Renal cortex interstitium (tissue), 11 donors: ENCODE results near the gene TRIM60. TPM values are rescaled to one million over a fixed set of nuclear protein-coding genes. Genes with fewer than 3 reads are reported as not detected.
A peak's percentile ranks its signal among the peaks of the same experiment; 100 is the strongest.
"Not testable (repeated sequence)": the region's sequence is repeated elsewhere in the genome, so short reads cannot be mapped to it uniquely, and the experiment has no call there.

Experiments used
- DNase-seq, 11 donors: peaks; one replicate each; pipeline ENCODE4 v3.0.0-alpha.2; 2013; ENCODE audit warnings: low read depth in 9 of 11, low spot score in 4 of 11; ENCODE audit errors: extremely low read depth in 1 of 11
- polyA plus RNA-seq, 3 donors: library from polyadenylated mRNA; unstranded; fragments of 120-200 nt; gene quantifications; one replicate each; pipeline ENCODE4 v1.2.1, GENCODE V29; 2013; ENCODE audit not compliant: insufficient read length in 3 of 3

TRIM60 gene
- polyA plus RNA-seq, 3 donors: 0.09 TPM; not detected in 2

- DNase-seq: no peak
Measured at GRCh38 chr4:165027762-165028402, 3.9 kb upstream of the TRIM60 start.

- no peak for DNase-seq
Measured at GRCh38 chr4:165048170-165048569, 16.4 kb downstream of the TRIM60 start.

- no peak for DNase-seq
Measured at GRCh38 chr4:165052627-165053026, 20.8 kb downstream of the TRIM60 start.

GRCh38 chr4:165053645-165054044 is 21.8 kb downstream of the TRIM60 start, which contains the start of gene TRIM75:
TSS of gene TRIM75 (plus strand) at chr4:165053866. CDS start at chr4:165059148, 5,282 bp downstream.
- DNase-seq: no peak

GRCh38 chr4:165055601-165056000 is 23.8 kb downstream of the TRIM60 start:
- no peak for DNase-seq

GRCh38 chr4:165058666-165059065 is 26.9 kb downstream of the TRIM60 start:
- DNase-seq: no peak

GRCh38 chr4:165059386-165059785 is 27.6 kb downstream of the TRIM60 start:
- no peak for DNase-seq

GRCh38 chr4:165060938-165061337 is 29.1 kb downstream of the TRIM60 start:
- DNase-seq: no peak

GRCh38 chr4:165070560-165070959 is 38.8 kb downstream of the TRIM60 start:
- no peak for DNase-seq

- DNase-seq: not testable (repeated sequence)
Measured at GRCh38 chr4:165073346-165073745, 41.5 kb downstream of the TRIM60 start.

GRCh38 chr4:165077034-165077578 is 45.3 kb downstream of the TRIM60 start:
- no peak for DNase-seq

- DNase-seq: peak in 5 of 11 donors; percentile 5 to 29 (median 16)
Measured at GRCh38 chr4:165079476-165079875, 47.7 kb downstream of the TRIM60 start.

GRCh38 chr4:165084787-165085186 is 53.0 kb downstream of the TRIM60 start:
- not testable (repeated sequence) for DNase-seq

GRCh38 chr4:165085946-165086345 is 54.1 kb downstream of the TRIM60 start:
- no peak for DNase-seq

GRCh38 chr4:165088366-165088765 is 56.6 kb downstream of the TRIM60 start:
- no peak for DNase-seq

Other genes starting within 250 kb of the TRIM60 start
- gene APELA, start 154.8 kb upstream of the TRIM60 start, polyA plus RNA-seq: 10 to 100 TPM; 10.2 to 11.7 (median 10.3) TPM
- 1 to 10 TPM; 2.8 to 3.9 (median 2.9) TPM for gene TRIM61, start 54.3 kb upstream of the TRIM60 start, polyA plus RNA-seq
- gene TRIM75, start 21.9 kb downstream of the TRIM60 start, polyA plus RNA-seq: under 1 TPM in 2 of 3 donors, not detected in 1; 0.06 to 0.11 TPM
- 10 to 100 TPM; 30.4 to 36.7 (median 33.3) TPM for gene TMEM192, start 80.9 kb downstream of the TRIM60 start, polyA plus RNA-seq
- gene KLHL2, start 175.6 kb downstream of the TRIM60 start, polyA plus RNA-seq: 10 to 100 TPM; 17.9 to 22.8 (median 22.3) TPM